GM06990 (cell line): ENCODE data around the gene TAF3.

Experiments
- DNase-seq: peaks from one replicate; pipeline ENCODE4 v3.0.0-alpha.2; 2011; ENCODE audit not compliant: insufficient read length; ENCODE audit errors: extremely low read depth
- H3K27me3 ChIP-seq: replicated peaks from 2 replicates; pipeline ENCODE4 v1.6.0; 2011; ENCODE audit warnings: low read length; ENCODE audit not compliant: control insufficient read depth, insufficient read depth
- H3K36me3 ChIP-seq: 2 replicates; pipeline ENCODE4 v1.5.1; 2011; ENCODE audit warnings: low read length; ENCODE audit not compliant: control insufficient read depth, insufficient read depth
- H3K4me3 ChIP-seq: replicated peaks from 2 replicates; pipeline ENCODE4 v1.5.1; 2011; ENCODE audit warnings: low read depth, mild to moderate bottlenecking, control low read depth, low read length
- TF ChIP-seq, protein P1 (sequence below): IDR thresholded peaks from 2 replicates; pipeline ENCODE4 v1.5.1; 2011; ENCODE audit warnings: low read length, control low read depth, mild to moderate bottlenecking, inconsistent platforms; ENCODE audit not compliant: insufficient read depth, poor library complexity, severe bottlenecking

The TAF3 gene

DNA sequence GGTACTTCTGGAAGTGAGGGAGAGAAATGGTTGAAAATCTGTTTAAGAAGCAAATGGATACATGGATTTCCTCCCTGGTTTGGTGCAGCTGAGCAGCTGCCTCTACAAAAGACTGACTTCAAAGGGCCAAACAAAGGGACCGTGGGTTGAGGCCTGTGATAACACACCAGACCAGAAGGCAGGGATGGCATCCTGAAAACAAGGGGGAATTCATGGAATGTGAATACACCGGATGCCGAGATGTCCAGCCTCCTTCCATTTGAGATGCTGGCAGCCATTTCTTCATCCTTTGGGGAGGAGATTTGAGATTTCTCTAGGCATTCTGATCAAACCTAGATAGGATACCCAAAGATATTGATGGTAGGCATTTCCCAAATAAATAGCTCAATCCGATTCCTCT is 36.9 kb downstream of the TAF3 start:
- Histone ChIP-seq H3K36me3 (no peaks in the 10 kb centered on the region), H3K27me3 (no peaks in the 10 kb centered on the region), H3K4me3 (no peak overlapping the region)
- TF ChIP-seq, protein P1, sequence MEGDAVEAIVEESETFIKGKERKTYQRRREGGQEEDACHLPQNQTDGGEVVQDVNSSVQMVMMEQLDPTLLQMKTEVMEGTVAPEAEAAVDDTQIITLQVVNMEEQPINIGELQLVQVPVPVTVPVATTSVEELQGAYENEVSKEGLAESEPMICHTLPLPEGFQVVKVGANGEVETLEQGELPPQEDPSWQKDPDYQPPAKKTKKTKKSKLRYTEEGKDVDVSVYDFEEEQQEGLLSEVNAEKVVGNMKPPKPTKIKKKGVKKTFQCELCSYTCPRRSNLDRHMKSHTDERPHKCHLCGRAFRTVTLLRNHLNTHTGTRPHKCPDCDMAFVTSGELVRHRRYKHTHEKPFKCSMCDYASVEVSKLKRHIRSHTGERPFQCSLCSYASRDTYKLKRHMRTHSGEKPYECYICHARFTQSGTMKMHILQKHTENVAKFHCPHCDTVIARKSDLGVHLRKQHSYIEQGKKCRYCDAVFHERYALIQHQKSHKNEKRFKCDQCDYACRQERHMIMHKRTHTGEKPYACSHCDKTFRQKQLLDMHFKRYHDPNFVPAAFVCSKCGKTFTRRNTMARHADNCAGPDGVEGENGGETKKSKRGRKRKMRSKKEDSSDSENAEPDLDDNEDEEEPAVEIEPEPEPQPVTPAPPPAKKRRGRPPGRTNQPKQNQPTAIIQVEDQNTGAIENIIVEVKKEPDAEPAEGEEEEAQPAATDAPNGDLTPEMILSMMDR: no peak
- DNase-seq: no peak

DNA sequence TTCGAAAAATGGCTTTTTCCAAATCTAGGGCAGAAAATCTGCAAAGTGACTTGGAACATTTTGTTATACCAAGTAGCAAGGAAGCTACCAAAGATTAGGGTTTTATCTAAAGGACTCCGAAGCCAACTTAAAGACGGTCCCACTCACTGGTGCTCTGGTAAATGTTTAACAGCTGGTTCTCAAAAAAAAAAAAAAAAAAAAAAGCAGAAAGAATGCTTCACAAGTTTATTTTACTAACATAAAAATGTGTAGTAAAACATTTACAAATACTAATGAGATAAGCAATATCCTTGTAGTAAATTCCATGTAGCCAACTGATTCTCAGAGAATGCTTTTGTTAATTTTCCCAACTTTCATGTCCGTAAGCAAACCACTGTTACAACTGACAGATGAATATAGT is 38.4 kb downstream of the TAF3 start:
- H3K4me3 ChIP-seq: no peak overlapping the region
- H3K36me3 ChIP-seq: no peaks in the 10 kb centered on the region
- no peaks in the 10 kb centered on the region for H3K27me3 ChIP-seq
- DNase-seq: no peak
- TF ChIP-seq, protein P1: no peak

DNA sequence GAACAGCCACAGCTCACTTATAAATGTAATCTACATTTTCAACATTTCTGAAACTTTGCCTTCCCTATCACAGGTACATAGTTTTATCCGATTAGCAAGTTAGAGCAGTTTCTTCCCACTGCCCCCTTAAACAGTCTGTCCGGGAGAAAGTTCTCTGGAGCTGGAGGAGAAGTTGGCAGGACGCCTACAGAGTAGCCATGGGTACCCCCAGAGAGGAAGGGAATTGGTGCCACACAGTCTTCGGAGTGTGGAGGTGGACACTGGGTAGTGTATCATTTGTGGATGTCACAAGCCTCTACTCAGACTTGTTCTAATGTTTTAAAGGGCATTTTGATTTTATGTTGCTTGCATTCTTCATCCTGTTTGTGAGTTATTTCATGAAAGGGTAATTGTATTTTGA is 39.0 kb downstream of the TAF3 start:
- Histone ChIP-seq H3K27me3 (no peaks in the 10 kb centered on the region), H3K36me3 (no peaks in the 10 kb centered on the region), H3K4me3 (no peak overlapping the region)
- DNase-seq: no peak
- TF ChIP-seq, protein P1: no peak

DNA sequence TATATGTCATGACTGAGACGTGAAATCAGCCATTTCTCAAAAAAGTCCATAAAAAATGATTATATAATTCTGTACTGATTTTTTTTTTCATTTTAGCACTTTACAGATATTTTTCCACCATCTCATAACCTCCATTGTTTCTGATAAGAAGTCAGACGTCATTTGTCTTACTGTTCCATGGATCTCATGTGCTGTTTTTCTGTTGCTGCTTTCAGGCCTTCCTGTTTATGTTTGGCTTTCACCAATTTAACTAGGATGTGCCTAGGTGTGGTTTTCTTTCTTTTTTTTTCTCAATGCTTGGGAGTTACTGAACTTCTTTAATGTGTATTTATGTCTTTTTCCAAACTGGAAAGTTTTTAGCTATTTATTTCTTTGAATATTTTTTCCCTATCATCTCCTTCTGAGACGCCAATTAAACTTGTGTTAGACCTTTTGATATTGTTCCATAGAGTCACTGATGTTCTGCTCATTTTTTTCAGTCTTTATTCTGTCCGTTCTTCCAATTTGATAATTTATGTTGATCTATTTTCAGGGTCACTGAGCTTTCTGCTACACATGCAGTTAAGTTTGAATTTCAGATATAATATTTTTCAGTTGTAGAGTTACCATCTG is 43.3 kb downstream of the TAF3 start:
- no peak for DNase-seq
- TF ChIP-seq, protein P1: no peak
- Histone ChIP-seq H3K36me3 (no peaks in the 10 kb centered on the region), H3K4me3 (no peak overlapping the region), H3K27me3 (no peaks in the 10 kb centered on the region)

DNA sequence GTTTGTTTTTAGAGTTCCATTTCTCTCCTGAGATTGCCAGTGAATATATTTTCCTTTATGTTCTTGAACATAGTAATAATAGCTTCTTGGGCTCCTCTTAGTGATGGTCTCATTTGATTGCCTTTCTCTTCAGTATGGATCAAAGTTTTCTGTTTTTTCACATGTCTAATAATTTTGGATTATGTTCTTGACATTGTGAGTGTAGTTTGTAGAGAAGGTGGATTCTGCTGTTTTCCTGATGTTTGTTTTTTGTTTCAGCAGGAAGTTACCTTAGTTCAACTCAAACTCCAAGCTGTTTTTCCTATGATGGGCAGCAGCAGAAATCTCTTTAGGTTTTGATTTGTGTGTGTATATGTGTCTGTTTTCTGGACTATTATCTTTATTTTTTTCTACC is 43.8 kb downstream of the TAF3 start:
- no peaks in the 10 kb centered on the region for H3K27me3 ChIP-seq
- H3K36me3 ChIP-seq: no peaks in the 10 kb centered on the region
- TF ChIP-seq, protein P1: no peak
- no peak overlapping the region for H3K4me3 ChIP-seq
- no peak for DNase-seq

DNA sequence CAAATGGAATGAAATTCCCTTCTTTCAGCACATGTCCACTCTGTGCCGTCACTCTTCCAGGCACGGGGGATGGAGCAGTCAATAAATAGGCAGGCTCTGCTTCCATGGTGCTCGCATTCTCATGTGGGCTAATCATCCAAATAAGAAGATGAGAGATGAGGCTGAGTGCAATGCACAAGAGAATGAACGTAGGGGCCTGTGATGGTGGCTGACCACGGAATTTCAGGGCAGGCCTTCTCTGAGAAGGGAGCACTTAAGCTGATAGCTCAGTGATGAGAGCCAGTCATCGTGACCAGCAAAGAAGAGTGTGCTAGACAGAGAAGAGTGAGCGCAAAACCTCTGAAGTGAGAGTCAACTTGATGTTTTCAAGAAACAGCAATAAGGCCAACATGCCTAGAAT is 47.9 kb downstream of the TAF3 start:
- no peaks in the 10 kb centered on the region for H3K27me3 ChIP-seq
- TF ChIP-seq, protein P1: no peak
- H3K36me3 ChIP-seq: no peaks in the 10 kb centered on the region
- no peak overlapping the region for H3K4me3 ChIP-seq
- no peak for DNase-seq
